ENCODE results near the gene ETV1. TPM values are rescaled to one million over a fixed set of nuclear protein-coding genes. Genes with fewer than 3 reads are reported as not detected.
A peak's percentile ranks its signal among the peaks of the same experiment; 100 is the strongest.

ETV1 gene
- total and polyA plus RNA-seq, 9 of the 15 experiments (the other 6 are each of a cell fraction or from before 2014, with no cell fraction given), result 7.2 to 27.4 (median 14.0) TPM

- TF ChIP-seq CUX1 (CRISPR knock-in tag; IDR thresholded peaks at IDR 0.05) (no peak), ESRRA (IDR thresholded peaks at IDR 0.05; ENCODE audit: borderline replicate concordance, low read depth) (peak; percentile 95), TCF3 (CRISPR knock-in tag; IDR thresholded peaks at IDR 0.05) (peak; percentile 45; the same call in 1 of the 2 replicates), TEAD4 (IDR thresholded peaks at IDR 0.05; ENCODE audit: low read length) (peak; percentile 36), TEAD4 (CRISPR knock-in tag; IDR thresholded peaks at IDR 0.05; ENCODE audit: borderline replicate concordance) (no peak)
Measured at GRCh38 chr7:13982940-13983677, 6.4 kb downstream of the ETV1 start (continued).
